Pancreas (tissue), 10 donors: ENCODE measurements around the gene SRRM1. TPM values are rescaled to one million over a fixed set of nuclear protein-coding genes. Genes with fewer than 3 reads are reported as not detected.

Source experiments
- ATAC-seq, 4 donors: fragments of 200-7000 bp; cut with Tn5 transposase; one replicate each; pipeline versions ENCODE4 v1.8.0 to v1.9.1; 2020; ENCODE audit warnings: mild to moderate bottlenecking in 4 of 4, moderate library complexity in 4 of 4
- DNase-seq, 6 donors: peaks; one replicate each; pipeline ENCODE4 v3.0.0-alpha.2; 2020
- FAIRE-seq: peaks from 2 replicates; lab custom pipeline; 2012; peaks lifted over from hg19 to GRCh38; lab: Jason Lieb, UNC
- H3K27ac ChIP-seq, 4 donors: fragments of 200-600 bp; sonication (generic); 1 replicate in 3 of 4; 2 replicates in 1 of 4; pipeline versions ENCODE4 v1.5.0 to v1.8.0; 2020
- H3K27me3 ChIP-seq, 4 donors: fragments of 200-600 bp; one replicate each; pipeline ENCODE4 v1.8.0; 2021
- H3K36me3 ChIP-seq, 3 donors: fragments of 200-600 bp; sonication (generic) in 1 of 3; one replicate each; pipeline versions ENCODE4 v1.5.0 to v1.8.0; 2020 to 2021
- H3K4me1 ChIP-seq, 3 donors: fragments of 200-600 bp; one replicate each; pipeline ENCODE4 v1.8.0; 2021
- H3K4me3 ChIP-seq, 4 donors: fragments of 200-600 bp; sonication (generic) in 2 of 4; one replicate each; pipeline versions ENCODE4 v1.5.0 to v1.8.0; 2020 to 2021
- H3K9me3 ChIP-seq, 4 donors: fragments of 200-600 bp; one replicate each; pipeline ENCODE4 v1.8.0; 2021
- CTCF ChIP-seq, 4 donors: fragments of 200-600 bp; sonication (generic) in 3 of 4; IDR thresholded peaks; one replicate each; pipeline versions ENCODE4 v1.5.0 to v1.8.0; 2021; ENCODE audit warnings: antibody characterized with exemption in 4 of 4
- WGBS, 2 donors: extraction: QIAGEN DNeasy Blood & Tissue Kit; methylation state at CpG; one replicate each; pipeline ENCODE4 v1.1.7; 2013; 5-methylcytosine and 5-hydroxymethylcytosine counted together
- intact Hi-C, 3 donors: fragments of 100-400 bp; cut with DNase I; formaldehyde crosslinking; loops; one replicate each; pipeline versions ENCODE4 v1.11.1 to v1.14.2; 2022
- polyA plus RNA-seq, 2 donors: library from polyadenylated mRNA; stranded (reverse); fragments of 200-250 nt; gene quantifications; one replicate each; pipeline ENCODE4 v1.2.3, GENCODE V29; 2013
- total RNA-seq, 6 donors: library from RNA; stranded (reverse); fragmentation: NEBNext Ultra II Directional in 4 of 6; extraction: Animal tissue kit (Norgen Biotek cat#: 25700) in 4 of 6; gene quantifications; one replicate each; pipeline versions ENCODE4 v1.2.1 to v1.2.4, GENCODE V29; 2021 to 2023
- donor health status: healthy with polysubstance abuse.
- donor health status: DM: no; HTN: no; CAD: no; lungs with moderate emphysema.
- donor health status: DM: no; HTN: no; CAD: no.
- donor health status: control.
- donor health status: control.
- donor health status: Bipolar disorder and iron deficiency.
- donor health status: DM: yes; HTN: yes; CAD: no.
- donor health status: DM: no; HTN: no; CAD: no.
- donor health status: DM: no; HTN: no; CAD: no.
- donor health status: DM: yes; HTN: yes; CAD: no.

The SRRM1 gene
- total and polyA plus RNA-seq, 8 donors: 34.3 to 71.3 (median 55.3) TPM

- Histone ChIP-seq H3K4me1 (no peaks in the 10 kb centered on the region), H3K27me3 (no peaks in the 10 kb centered on the region), H3K4me3 (no peak overlapping the region), H3K36me3 (no peaks in the 10 kb centered on the region), H3K9me3 (no peaks in the 10 kb centered on the region), H3K27ac (peak overlapping the region in 3 of 4 donors; percentile 1 to 34 (median 26))
- no peak for TF ChIP-seq CTCF (IDR thresholded peaks at IDR 0.05)
- DNase-seq: peak in 2 of 6 donors; percentile 19 to 28
- FAIRE-seq: no peak
- ATAC-seq: peak in 2 of 4 donors; percentile 69 to 73
- 42 to 51% methylated on average over 5 of the region's 5 CpGs for WGBS, 2 donors
- intact Hi-C loops: no loop called here
Observed at GRCh38 chr1:24619376-24619775, 23.7 kb upstream of the SRRM1 start.

DNA sequence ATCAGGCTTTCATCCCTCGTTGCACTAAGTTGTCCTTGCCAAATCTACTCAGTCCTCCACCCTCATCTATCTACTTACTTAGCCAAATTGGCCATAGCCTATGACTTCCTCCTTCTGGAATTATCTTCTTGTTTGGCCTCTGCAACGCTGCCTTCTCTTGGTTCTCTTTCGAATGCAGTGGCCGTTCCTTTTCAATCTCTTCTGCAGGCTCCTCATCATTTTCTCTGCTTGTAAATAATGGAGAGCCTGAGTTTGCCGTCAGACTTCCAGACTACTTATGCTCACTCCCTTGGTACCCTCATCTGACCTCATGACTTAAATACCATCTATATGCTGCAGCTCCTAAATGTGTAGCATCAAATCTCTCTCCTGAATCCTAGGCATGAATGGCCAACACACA, 22.4 kb upstream of the SRRM1 start:
- H3K27me3 ChIP-seq: no peaks in the 10 kb centered on the region
- no peak for FAIRE-seq

DNA sequence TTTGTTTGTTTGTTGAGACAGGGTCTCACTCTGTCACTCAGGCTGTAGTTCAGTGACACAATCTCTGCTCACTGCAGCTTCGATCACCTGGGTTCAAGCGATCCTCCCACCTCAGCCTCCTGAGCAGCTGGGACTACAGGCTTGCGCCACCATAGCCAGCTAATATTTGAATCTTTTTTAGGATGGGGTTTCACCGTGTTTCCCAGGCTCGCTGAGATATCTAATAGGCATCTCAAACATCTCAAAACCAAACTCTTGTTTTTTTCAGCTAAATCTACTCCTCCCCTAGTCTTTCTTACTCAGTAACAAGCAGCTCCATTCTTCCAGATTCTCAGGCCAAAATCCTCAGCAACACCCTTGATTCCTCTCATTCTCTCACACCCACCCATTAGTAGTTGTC, 22.0 kb upstream of the SRRM1 start:
- intact Hi-C loops: no loop called here
- FAIRE-seq: no peak
- ATAC-seq: no peak
- TF ChIP-seq CTCF (IDR thresholded peaks at IDR 0.05): no peak
- Histone ChIP-seq H3K4me3 (no peak overlapping the region), H3K27ac (no peak overlapping the region), H3K4me1 (no peaks in the 10 kb centered on the region), H3K36me3 (no peaks in the 10 kb centered on the region), H3K27me3 (no peaks in the 10 kb centered on the region), H3K9me3 (no peaks in the 10 kb centered on the region)
- WGBS, 2 donors: 84 to 88% methylated on average over 5 of the region's 5 CpGs
- no peak for DNase-seq

More for the DNA sequence above, 22.4 kb upstream of the SRRM1 start:
- no peaks in the 10 kb centered on the region for H3K4me1 ChIP-seq
- no peak overlapping the region for H3K4me3 ChIP-seq
- no peak for ATAC-seq
- WGBS, 2 donors: 77 to 82% methylated on average over 5 of the region's 5 CpGs
- H3K27ac ChIP-seq: peak overlapping the region in 1 of 4 donors; percentile 4
- intact Hi-C loops: no loop called here
- no peaks in the 10 kb centered on the region for H3K9me3 ChIP-seq
- DNase-seq: no peak
- no peak for TF ChIP-seq CTCF (IDR thresholded peaks at IDR 0.05)
- no peaks in the 10 kb centered on the region for H3K36me3 ChIP-seq

- FAIRE-seq: no peak
- intact Hi-C loops: no loop called here
Observed at GRCh38 chr1:24622218-24622617, 20.9 kb upstream of the SRRM1 start.

More at GRCh38 chr1:24622218-24622617, 20.9 kb upstream of the SRRM1 start:
- WGBS, 2 donors: 56 to 59% methylated on average over 4 of the region's 4 CpGs
- no peak for ATAC-seq
- no peak overlapping the region for H3K27ac ChIP-seq
- H3K36me3 ChIP-seq: no peaks in the 10 kb centered on the region
- no peak for TF ChIP-seq CTCF (IDR thresholded peaks at IDR 0.05)
- no peaks in the 10 kb centered on the region for H3K4me1 ChIP-seq
- DNase-seq: no peak
- H3K9me3 ChIP-seq: no peaks in the 10 kb centered on the region
- H3K27me3 ChIP-seq: no peaks in the 10 kb centered on the region
- no peak overlapping the region for H3K4me3 ChIP-seq
